ENCODE results near the gene APAF1. TPM values are rescaled to one million over a fixed set of nuclear protein-coding genes. Genes with fewer than 3 reads are reported as not detected.

Gene APAF1
- total RNA-seq, 1 donor from 2014 or later = 19.8 TPM

DNA sequence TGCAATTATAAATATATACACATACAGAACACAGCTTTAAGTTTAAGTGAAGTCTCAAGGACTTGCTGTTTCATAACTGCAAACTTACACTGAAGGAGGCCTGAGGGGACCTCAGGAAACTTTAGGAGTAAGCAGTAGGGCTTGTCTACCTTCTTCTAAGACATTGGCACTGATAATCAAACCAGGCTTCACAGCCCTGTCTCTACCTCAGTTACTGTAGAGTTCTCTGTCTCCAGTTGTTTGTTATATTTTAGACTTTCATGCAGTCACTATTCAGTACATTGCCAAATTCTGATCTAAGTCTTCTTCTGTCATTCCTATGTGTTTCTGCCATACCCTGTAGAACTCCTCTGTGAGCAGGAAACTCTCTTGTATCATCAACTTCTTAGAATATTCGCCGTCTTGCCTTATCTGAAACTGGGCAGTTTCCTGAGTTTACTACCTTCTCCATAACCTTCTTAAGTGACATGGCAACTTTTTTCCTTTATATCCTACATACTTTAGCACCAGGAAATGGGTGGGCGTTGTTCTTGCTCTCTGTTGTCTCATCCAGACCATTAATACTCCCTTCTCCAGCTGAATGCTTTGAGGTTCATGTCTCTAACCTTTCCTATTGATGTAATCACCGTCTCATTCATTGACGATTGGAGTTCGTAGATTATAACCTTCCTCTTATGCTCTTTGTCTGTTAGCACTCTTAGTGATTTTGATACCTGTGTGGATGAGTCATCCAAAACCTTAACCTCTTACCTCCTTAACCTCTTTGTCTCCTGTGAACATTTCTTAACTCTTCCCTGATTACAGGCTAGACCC is 11.4 kb downstream of the APAF1 start:
- peak in 1 of 2 donors; percentile 43 for DNase-seq (ENCODE audit: low read depth in 2 of 2)

DNA sequence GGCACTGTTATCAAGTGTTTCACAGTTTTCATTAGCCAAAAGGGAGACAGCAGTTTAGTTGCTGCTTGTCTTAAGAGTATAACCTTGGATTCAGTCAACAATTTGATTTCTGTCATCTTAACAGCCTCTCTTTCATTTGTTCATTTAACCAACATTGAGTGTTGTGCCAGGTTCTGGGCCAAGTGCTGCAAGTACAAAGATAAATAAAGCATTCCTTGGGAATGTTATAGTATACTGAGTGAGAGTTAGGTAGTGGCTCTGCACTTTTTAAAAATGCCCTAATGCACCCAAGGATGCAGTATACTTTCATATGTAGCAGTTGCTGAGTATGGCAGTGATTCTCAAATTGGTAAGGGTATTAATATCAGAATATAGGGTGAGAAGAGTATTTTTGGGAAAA is 15.4 kb downstream of the APAF1 start:
- no peak for DNase-seq (ENCODE audit: low read depth in 2 of 2)

DNA sequence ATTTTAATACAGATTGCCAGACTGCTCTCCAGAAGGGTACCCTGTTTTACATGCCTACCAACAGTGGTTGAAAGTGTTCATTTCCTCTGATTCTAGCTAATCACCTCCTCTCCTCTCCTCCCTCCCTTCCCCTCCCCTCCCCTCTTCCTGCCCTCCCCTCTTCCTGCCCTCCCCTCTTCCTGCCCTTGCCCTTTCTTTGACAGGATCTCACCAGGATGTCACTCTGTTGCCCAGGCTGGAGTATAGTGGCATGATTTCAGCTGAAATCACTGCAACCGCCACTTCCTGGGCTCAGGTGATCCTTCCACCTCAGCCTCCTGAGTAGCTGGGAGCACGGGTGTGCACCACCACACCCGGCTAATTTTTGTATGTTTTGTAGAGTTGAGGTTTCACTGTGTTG is 24.7 kb downstream of the APAF1 start:
- no peak for DNase-seq (ENCODE audit: low read depth in 2 of 2)

DNA sequence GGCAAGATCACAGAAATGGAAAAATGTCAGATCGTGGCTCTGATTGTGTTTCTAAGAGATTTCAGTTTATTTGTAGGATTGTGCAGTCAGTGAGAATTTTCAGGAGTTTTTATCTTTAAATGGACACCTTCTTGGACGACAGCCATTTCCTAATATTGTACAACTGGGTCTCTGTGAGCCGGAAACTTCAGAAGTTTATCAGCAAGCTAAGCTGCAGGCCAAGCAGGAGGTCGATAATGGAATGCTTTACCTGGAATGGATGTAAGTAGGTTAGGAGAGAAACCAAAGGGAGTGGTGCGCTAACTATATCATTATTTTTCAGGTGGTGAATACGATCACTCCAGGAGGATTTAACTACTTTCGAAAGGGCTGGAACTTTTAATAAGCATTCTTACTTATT is 26.4 kb downstream of the APAF1 start:
- DNase-seq (ENCODE audit: low read depth in 2 of 2) = peak; percentile 24 to 38

DNA sequence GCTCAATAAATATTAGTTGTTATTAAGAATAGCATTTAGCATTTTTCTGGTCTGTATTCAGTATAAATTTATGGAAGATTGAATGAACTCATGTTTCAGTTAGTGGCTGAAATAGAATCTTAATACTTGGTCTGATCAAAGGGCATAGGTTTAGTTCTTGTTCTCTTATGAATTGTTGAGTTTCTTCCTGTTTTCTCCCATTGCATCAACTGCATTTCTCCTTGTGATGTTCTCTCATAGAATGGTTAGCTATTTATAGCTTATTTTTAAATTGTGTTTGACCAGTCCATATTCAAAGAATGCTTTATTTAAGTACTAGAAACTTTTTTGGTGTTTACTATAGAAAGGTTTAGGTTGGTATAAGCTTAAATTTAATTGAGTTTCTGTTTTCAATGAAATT is 29.8 kb downstream of the APAF1 start:
- no peak for DNase-seq (ENCODE audit: low read depth in 2 of 2)

DNA sequence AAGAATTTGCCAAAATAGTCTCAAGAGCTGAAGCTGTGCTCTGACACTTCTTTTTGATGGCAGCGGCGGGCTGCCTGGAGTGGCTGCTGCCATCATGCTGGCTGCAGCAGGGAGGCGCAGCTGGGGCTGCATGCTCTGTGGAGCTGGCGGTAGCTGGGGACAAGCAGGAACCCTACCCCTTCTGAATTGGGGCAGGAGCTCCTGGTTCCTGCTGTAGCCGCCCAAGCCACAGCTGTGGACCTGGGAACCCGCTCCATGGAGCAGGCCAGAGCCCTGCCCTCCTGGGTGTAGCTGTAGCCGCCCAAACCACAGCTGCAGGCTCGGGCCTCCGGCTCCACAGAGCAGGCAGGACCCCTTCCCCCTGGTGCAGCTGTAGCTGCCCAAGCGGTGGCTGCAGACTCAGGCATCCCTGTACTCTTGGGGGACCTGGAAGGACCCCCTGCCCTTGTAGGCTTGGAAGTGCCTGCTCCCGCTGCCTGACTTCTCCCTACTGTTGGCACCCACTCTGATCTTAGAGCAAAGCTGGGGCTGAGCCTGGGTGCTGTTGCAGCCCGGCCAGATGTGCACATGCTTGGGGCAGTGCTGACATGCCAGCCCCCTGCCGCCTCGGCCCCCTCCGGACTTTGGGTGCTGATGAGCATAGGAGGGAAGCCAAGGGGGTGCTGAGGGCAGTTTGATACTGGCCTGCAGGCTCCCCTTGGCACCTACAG is 33.3 kb downstream of the APAF1 start:
- DNase-seq (ENCODE audit: low read depth in 2 of 2) = no peak

DNA sequence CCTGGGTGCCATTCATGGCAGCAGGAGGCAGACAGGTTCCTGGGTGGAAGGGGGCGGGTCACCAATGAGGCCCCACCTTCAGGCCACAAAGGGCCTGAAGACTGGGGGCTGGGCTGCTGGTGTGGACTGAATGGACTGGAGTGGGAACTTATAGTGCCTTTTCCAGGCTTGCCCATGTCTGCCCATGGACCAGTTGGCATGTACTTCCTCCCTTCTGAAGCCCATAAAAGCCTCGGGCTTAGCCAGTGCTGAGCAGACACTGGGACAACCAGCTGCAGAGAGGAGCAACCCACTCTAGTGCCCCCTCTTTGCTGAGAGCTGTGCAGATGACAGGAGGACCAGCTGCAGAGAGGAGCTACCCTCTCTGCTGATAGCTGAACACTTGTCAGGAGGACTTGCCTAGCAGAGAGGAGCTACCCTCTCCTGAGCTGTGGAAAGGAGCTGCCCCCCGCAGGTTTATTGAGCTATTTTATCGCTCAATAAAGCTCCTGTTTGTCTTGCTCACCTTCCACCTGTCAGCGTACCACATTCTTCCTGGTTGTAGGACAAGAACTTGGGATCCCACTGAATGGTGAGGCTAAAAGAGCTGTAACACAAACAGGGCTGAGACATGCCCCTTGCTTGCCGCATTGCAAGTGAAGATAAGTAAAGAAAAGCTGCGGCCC is 34.0 kb downstream of the APAF1 start:
- no peak for DNase-seq (ENCODE audit: low read depth in 2 of 2)

DNA sequence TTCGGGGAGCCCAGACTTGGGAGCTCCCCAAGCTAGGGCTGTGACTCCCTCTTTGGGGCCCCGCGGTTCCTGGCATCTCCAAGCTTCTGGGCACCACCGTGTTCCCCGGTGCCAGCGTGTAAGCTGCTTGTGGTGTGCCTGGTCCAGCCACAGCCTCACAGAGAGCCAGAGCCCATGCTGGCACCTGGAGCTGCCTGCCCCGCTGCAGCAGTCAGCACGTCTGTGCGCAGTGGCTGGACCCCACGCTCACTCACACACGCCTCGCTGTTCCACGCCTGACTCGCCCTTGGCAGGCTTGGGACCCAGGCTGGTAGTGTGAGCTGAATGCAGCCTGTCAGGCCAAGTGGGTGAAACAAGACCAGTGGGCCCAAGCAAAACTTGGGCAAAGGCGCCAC is 34.5 kb downstream of the APAF1 start:
- no peak for DNase-seq (ENCODE audit: low read depth in 2 of 2)

DNA sequence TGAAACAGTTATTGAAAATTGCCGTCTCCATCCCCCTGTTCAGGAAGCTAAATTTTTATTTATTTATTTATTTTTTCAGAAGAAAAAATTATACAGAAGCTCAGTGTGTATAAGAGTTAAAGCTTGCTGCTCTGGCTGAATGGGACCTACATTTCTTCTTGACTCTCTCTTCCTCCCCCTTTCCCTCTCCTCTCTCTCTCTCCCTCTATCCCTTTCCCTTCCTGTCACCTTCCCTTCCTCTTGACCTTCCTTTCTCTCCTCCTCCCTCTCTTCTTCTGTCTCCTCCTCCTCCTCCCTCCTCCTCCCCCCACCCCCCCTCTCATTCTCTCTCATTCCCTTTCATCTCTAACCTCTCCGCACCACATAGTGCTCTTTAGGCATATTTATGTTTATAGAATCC is 39.1 kb downstream of the APAF1 start:
- DNase-seq (ENCODE audit: low read depth in 2 of 2) = no peak

DNA sequence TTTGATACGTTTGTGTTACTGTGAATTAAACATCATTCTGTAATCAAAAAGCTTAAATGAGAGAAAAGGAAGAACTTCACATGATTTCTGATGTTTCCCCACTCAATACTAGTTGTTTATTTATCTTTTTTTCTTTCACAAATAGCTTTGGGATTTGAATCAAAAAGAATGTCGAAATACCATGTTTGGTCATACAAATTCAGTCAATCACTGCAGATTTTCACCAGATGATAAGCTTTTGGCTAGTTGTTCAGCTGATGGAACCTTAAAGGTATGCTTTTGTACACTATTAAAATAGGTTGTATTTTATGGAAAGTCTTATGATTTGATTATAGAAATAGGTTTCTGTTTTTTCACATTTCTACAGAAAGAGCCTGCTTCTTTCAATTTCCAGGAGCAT is 41.5 kb downstream of the APAF1 start:
- no peak for DNase-seq (ENCODE audit: low read depth in 2 of 2)

DNA sequence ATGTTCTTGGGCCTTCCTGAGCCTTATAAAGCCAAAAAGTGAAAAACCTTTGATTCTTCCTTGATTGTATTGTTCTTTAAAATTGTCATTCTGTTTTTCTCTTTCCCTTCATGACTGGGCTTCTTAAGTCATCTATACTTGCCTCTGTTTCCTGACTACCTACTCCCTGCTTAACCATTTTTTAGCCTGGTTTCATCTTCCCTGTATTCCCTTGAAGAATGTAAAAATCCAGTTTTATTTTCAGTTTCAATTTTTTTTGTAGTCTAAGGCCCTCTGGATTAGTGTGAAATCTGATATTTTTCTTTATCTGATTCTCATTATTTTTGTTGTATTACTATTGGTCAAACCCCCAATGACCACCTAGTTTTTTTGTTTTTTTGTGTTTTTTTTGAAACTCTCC is 46.3 kb downstream of the APAF1 start:
- no peak for DNase-seq (ENCODE audit: low read depth in 2 of 2)

DNA sequence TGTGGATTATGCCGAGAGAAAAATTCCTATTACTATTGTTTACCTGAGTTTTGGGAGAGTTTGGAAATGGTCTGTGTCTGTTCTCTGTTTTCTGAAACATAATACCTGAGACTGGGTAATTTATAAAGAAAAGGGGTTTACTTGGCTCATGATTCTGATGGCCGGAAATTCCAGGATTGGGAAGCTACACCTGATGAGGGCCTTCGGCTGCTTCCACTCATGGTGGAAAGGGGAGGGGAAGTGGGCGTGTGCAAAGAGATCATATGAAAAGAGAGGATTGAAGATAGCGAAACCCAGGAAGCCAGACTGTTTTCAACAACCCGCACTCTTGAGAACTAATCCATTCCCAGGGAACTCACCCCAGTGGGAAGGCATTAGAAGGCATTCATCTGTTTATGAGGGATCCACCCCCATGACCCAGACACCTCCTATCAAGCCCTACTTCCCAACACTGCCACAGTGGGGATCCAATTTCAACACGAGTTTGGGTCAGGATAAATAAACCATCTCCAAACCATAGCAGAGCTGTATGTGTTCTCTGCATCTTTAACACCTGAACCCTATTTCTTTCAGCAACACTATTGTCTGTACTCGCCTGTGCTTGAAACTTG is 51.1 kb downstream of the APAF1 start:
- no peak for DNase-seq (ENCODE audit: low read depth in 2 of 2)

DNA sequence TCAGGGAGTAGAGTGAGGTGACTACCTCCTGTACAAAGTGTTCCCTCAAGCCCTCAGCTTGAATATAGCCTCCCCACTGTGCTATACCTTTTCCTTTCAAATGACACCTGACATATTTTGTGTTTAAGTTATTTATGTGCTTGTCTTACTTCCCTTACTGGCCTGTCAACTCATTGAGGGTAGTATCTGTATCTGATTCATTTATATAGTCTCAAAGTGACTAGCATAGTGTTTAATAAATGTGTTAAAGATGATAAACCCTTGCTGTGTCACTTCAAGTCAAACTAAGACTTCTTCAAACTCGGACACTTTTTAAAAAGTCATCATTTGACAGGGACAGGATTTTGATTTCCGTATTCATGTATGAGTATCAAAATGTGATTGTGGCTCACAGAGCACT is 52.1 kb downstream of the APAF1 start:
- DNase-seq (ENCODE audit: low read depth in 2 of 2) = no peak

DNA sequence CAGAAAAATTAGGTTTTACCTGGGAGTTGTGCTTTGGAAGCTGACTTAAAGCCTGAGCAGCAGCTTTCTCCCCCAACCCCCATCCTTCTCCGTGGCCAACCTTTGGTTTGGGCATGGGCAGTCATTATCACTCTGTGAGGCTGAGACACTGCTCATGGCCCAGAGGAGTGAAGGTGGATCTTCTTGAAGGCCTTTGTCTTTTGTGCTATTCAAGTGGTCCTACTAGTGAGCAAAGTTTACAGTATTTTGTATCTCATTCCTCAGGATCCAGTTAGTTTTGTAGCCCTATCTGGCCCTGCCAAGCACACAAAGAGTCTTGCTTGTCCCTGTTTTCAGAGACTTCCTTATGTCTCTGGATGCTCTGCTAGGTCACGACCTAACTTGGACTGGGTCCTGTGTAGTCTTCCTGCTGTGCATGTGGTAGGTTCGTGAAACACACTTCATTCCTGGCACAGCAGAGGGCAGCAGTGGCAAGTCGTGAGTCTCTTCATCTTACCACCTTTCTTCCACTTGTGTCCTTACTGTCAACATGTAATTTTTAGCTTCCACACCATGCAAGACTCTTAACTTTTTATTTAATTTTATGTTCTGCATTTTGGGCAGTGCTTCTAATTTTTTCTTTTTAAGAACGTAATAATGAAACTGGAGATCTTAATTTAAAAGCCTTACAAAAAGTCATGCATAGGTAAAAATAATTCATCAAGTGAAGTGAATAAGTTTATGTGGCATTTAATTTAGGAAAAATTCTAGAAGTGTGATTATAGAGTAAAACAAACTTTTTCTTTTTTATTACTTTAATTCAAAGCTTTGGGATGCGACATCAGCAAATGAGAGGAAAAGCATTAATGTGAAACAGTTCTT is 53.7 kb downstream of the APAF1 start:
- DNase-seq (ENCODE audit: low read depth in 2 of 2) = peak; percentile 69 to 78

DNA sequence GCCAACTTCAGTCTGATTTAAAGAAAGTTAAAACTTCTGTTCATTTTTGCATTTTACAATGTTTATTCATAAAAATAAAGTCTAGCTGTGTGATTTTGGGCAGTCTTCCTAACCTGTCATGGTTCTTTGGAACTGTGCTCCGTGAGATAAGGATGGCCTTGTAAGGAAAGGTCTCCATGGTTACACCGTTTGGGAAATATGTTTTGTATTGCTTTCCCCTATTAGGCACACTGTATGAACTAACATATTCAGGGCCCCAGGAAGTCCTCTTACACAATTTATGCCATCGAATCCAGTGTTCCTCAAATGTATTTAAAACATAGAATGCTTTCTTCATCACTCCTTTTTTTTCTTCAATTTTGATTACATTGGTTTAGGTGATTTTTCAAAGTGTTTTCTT is 54.5 kb downstream of the APAF1 start:
- DNase-seq (ENCODE audit: low read depth in 2 of 2) = peak; percentile 7 to 13

DNA sequence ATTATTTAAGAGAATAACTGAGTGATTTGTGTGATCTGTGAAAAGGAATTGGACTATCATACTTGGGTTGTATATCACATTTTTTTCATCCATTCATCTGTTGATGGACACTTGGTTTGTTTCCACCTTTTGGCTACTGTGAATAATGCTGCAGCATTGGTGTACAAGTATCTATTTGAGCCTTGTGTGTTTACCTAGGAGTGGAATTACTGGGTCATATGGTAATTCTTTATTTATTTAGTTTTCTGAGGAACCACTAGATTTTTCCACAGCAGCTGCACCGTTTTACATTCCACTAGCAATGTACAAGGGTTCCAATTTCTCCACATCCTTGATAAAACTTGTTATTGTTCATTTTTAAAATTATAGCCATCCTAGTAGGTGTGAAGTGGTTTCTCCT is 56.1 kb downstream of the APAF1 start:
- DNase-seq (ENCODE audit: low read depth in 2 of 2) = no peak

DNA sequence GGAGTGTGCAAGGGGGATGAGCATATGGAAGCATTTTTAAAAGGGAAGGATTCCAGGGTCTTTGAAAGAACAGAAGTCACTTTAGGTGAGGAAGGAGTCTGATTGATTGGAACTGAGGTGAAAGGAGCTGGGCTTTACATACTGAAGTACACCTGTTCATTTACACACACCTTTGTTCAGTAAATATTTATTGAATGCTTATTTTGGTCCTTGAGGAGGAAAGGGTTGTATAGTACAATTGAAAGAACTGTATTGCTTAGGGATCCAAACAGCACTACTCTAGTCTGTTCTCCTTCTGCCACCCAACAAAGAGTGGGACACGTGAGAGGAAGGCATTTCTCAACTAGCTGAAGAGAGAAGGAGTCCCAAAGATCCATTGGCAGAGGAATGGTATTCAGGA is 63.9 kb downstream of the APAF1 start:
- no peak for DNase-seq (ENCODE audit: low read depth in 2 of 2)

DNA sequence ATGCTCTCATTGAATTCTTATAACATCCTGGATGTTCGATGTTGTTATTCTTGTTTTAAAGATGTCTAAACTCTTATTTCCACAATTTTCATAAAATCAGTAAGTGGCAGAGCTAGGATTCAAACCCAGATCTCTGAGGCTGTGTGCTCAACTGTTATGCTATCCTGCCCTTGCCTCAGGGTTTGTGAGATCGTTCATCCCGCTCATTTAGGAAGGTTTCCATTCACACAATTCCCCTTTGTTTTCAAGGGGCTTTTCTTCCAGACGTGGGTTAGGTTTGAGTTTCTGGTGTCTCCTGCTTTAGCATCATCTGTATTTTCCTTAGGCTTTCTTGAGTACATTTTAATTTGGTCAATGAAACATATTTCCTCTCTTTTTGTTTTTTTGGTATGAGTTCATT is 69.3 kb downstream of the APAF1 start:
- DNase-seq (ENCODE audit: low read depth in 2 of 2) = no peak

DNA sequence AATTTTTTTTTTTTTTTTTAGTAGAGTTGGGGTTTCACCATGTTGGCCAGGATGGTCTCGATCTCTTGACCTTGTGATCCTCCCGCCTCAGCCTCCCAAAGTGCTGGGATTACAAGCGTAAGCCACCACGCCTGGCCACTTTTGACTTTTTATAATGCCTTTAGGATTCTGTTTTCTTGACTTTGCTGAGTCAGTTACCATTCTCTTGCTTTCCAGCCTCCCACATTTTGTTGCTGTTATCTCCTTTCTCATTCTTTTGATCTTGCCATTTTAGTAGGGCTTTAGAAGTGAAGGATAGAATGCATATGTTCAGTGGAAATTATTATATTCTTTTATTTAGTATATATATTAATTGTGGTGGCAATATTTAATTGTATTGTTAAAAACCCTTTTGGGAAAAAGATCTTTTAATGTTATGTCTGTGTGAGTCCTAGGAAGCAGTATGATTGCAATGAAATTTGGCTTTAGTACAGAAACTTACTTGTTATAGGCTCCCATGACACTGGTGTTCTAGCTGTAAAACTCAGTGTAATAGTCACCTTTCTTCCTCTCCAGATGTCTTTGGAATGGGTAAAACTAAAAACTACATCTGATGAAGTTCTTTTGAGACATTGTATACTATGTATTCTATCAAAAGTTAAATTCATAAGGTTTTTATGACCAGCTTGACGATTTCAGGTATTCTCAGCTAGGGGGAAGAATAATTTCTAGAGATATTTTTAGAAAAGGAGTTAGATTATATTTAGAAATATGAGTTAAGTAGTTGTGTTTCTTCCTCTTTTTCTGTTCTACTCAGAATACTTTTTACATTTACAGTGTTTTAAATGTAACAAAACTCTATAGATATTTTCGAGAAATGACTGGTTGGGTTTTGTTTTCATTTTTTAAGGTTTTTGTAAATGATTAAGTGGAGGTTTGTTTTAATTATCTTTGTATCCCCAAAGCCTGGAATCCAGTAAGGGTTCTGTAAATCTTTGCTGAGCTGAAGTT is 74.7 kb downstream of the APAF1 start:
- DNase-seq (ENCODE audit: low read depth in 2 of 2) = no peak

DNA sequence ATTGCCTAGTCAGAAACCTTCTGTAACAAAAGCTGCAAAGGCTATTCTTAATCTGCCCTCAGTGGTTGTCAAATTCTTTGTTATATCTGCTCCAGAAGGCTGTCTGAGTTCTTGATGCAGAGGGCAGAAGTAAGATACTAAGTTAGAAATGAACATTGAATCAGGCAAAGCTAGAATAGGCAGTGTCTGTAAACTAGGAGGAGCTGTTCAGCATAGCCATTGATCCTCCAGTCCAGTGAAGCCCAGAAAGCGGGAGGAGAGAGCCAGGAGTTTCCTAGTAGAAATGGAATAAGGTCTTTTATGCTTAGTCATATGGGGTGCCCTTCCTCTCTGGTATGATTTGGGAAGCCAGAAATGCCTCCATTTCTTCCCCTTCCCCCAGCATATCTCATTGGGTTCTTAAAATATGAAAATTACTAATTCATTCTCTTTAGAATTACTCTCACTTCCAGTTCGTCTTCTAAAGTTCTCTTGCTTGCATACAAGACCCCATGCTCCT is 76.2 kb downstream of the APAF1 start:
- DNase-seq (ENCODE audit: low read depth in 2 of 2) = no peak
